WTC11 (cell line): ENCODE measurements around the gene ARRB2.

ENCODE experiments used
- ESRRA ChIP-seq: sonication (generic); formaldehyde crosslinking; IDR thresholded peaks from 2 replicates; pipeline ENCODE4 v1.8.1; 2022; ENCODE audit warnings: mild to moderate bottlenecking, missing genetic modification reagents, borderline replicate concordance
- ZNF423 ChIP-seq: fragments of 250-450 bp; sonication (Bioruptor Pico); IDR thresholded peaks from 2 replicates; pipeline ENCODE4 v2.1.2; 2022; ENCODE audit warnings: mild to moderate bottlenecking, moderate library complexity
- TF ChIP-seq, protein P1 (sequence below): sonication (generic); formaldehyde crosslinking; IDR thresholded peaks from 2 replicates; pipeline ENCODE4 v1.8.1; 2022; ENCODE audit warnings: low read depth, missing genetic modification reagents, borderline replicate concordance
- TF ChIP-seq, protein P2 (sequence below): fragments of 200-600 bp; IDR thresholded peaks from 2 replicates; pipeline ENCODE4 v1.8.0; 2022; ENCODE audit warnings: antibody characterized with exemption

DNA sequence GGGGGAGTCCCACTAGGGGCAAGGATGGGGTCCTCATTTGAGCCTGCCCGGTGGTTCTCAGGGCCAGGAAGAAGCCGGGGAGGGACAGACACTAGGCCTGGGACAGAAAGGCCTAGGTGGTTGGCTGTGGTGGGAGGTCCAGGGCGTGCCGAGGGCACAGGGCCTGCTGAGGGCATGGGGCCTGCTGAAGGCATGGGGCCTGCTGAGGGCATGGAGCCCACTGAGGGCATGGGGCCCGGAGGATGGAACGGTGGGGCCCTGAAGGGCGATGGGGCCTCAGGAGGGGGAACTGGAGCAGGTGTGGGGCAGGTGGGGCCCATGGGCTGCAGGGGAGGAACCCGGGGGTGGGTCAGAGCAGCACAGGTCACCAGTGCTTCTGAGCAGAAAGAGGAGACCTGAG is 37.7 kb upstream of the ARRB2 start:
- TF ChIP-seq ZNF423 (CRISPR knock-in tag), result no peak
- TF ChIP-seq, protein P1, sequence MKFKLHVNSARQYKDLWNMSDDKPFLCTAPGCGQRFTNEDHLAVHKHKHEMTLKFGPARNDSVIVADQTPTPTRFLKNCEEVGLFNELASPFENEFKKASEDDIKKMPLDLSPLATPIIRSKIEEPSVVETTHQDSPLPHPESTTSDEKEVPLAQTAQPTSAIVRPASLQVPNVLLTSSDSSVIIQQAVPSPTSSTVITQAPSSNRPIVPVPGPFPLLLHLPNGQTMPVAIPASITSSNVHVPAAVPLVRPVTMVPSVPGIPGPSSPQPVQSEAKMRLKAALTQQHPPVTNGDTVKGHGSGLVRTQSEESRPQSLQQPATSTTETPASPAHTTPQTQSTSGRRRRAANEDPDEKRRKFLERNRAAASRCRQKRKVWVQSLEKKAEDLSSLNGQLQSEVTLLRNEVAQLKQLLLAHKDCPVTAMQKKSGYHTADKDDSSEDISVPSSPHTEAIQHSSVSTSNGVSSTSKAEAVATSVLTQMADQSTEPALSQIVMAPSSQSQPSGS (CRISPR knock-in tag), result no peak
- TF ChIP-seq, protein P2, sequence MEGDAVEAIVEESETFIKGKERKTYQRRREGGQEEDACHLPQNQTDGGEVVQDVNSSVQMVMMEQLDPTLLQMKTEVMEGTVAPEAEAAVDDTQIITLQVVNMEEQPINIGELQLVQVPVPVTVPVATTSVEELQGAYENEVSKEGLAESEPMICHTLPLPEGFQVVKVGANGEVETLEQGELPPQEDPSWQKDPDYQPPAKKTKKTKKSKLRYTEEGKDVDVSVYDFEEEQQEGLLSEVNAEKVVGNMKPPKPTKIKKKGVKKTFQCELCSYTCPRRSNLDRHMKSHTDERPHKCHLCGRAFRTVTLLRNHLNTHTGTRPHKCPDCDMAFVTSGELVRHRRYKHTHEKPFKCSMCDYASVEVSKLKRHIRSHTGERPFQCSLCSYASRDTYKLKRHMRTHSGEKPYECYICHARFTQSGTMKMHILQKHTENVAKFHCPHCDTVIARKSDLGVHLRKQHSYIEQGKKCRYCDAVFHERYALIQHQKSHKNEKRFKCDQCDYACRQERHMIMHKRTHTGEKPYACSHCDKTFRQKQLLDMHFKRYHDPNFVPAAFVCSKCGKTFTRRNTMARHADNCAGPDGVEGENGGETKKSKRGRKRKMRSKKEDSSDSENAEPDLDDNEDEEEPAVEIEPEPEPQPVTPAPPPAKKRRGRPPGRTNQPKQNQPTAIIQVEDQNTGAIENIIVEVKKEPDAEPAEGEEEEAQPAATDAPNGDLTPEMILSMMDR, result no peak
- TF ChIP-seq ESRRA (CRISPR knock-in tag), result no peak
